Thyroid gland (tissue), 4 donors: ENCODE data around the gene FTL.

Experiments
- CTCF ChIP-seq, 6 experiments: fragments of 200-600 bp in 3 of 6; fragments of 450-650 bp in 3 of 6; sonication (generic) in 3 of 6; IDR thresholded peaks; one replicate each; pipeline ENCODE4 v1.5.1; 2016 to 2019; ENCODE audit warnings: antibody characterized with exemption in 6 of 6, mild to moderate bottlenecking in 2 of 6, inconsistent platforms in 1 of 6, moderate library complexity in 1 of 6
- POLR2A ChIP-seq, 2 donors: fragments of 450-650 bp; IDR thresholded peaks; one replicate each; pipeline ENCODE4 v1.6.1; 2017; ENCODE audit warnings: antibody characterized with exemption in 2 of 2, mild to moderate bottlenecking in 2 of 2, moderate library complexity in 1 of 2

GRCh38 chr19:48933382-48933932 is 31.7 kb upstream of the FTL start, which contains the start of gene DHDH:
- TF ChIP-seq CTCF (IDR thresholded peaks at IDR 0.05), result no peak
- no peak for TF ChIP-seq POLR2A (IDR thresholded peaks at IDR 0.05)
